ENCODE data around the gene GLB1L3. TPM values are rescaled to one million over a fixed set of nuclear protein-coding genes. Genes with fewer than 3 reads are reported as not detected.
A peak's percentile ranks its signal among the peaks of the same experiment; 100 is the strongest.

Gene GLB1L3
- total and polyA plus RNA-seq, 3 donors from 2014 or later: 13.2 to 21.3 (median 15.6) TPM

DNA sequence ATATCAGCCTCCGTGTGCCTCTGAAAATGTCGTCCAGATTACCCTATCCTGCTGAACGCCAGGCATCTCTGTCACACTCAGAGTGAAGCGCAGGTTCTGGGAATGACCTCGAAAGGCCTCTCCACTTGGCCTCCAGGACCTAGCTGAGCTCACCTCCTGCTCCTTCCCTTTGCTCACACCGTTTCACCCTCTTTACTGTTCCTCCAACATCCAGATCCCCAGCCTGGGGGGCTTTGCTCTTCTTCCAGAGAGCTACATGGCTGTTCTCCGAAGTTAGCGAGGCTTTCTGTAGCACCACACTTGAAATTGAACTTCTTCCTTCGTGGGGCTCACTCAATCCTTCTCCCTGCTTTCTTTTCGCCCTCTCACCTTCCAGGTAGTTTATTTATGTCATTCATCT, 83.5 kb downstream of the GLB1L3 start:
- intact Hi-C loops (cut with DNase I; ENCODE audit: low total_unique reads): no loop called here
- WGBS, 2 donors: 88 to 91% methylated on average over 10 of the region's 10 CpGs
- DNase-seq: no peak
- Histone ChIP-seq H3K27ac (no peak overlapping the region), H3K4me1 (no peaks in the 10 kb centered on the region), H3K36me3 (ENCODE audit: low read depth, missing control alignments) (no peaks in the 10 kb centered on the region), H3K4me3 (no peak overlapping the region), H3K27me3 (no peaks in the 10 kb centered on the region), H3K9me3 (no peaks in the 10 kb centered on the region)
- TF ChIP-seq, protein P1, sequence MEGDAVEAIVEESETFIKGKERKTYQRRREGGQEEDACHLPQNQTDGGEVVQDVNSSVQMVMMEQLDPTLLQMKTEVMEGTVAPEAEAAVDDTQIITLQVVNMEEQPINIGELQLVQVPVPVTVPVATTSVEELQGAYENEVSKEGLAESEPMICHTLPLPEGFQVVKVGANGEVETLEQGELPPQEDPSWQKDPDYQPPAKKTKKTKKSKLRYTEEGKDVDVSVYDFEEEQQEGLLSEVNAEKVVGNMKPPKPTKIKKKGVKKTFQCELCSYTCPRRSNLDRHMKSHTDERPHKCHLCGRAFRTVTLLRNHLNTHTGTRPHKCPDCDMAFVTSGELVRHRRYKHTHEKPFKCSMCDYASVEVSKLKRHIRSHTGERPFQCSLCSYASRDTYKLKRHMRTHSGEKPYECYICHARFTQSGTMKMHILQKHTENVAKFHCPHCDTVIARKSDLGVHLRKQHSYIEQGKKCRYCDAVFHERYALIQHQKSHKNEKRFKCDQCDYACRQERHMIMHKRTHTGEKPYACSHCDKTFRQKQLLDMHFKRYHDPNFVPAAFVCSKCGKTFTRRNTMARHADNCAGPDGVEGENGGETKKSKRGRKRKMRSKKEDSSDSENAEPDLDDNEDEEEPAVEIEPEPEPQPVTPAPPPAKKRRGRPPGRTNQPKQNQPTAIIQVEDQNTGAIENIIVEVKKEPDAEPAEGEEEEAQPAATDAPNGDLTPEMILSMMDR (IDR thresholded peaks at IDR 0.05): no peak
- TF ChIP-seq POLR2A (IDR thresholded peaks at IDR 0.05): no peak

DNA sequence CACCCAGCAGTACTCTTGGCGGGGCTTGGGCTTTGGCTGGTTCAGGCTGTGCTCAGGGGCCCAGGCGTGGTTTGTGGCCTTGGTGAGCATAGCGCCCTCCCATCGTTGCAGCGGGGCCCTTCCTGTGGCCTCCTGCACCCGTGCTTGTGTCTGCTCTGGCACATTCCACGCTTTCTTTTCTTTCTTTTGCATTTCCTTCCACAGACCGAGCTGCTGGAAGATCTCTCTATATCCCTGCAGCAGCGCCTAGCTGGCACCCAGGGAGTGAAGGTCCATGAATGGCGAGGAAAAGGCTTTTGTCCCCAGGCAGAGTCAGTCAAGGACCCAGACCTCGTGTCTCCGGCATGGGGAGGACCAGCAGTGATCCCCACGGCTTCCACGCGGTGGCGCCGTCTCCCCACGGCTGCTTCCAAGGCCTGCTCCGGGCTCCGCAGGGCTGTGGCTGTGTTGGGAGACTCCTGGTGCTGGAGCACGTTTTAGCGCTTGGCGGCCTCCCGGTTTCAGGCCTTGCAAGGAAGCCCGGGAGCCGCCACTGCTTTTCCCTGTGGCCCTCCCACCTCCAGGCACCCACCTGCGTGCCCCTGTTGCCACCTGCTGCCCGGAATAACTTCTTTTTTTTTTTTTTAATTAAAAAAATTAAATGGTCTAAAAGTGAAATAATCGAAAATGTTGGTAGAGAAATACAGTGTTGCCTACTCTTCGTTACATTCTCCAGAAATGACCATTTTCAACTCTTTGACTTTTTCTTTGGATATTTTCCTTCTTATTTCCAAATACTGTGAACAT, 84.1 kb downstream of the GLB1L3 start:
- intact Hi-C loops (cut with DNase I; ENCODE audit: low total_unique reads): no loop called here
- DNase-seq: peak; percentile 90
- no peaks in the 10 kb centered on the region for H3K9me3 ChIP-seq

GRCh38 chr11:134361661-134362060, 85.5 kb downstream of the GLB1L3 start:
- H3K4me1 ChIP-seq: no peaks in the 10 kb centered on the region
- H3K27me3 ChIP-seq: no peaks in the 10 kb centered on the region
- TF ChIP-seq POLR2A (IDR thresholded peaks at IDR 0.05): no peak
- intact Hi-C loops (cut with DNase I; ENCODE audit: low total_unique reads): no loop called here
- H3K27ac ChIP-seq: no peak overlapping the region
- no peak for DNase-seq
- 67 to 75% methylated on average over 26 of the region's 26 CpGs for WGBS, 2 donors
- H3K36me3 ChIP-seq (ENCODE audit: low read depth, missing control alignments): no peaks in the 10 kb centered on the region
- peak overlapping the region in 1 of 2 donors; percentile 26 for H3K4me3 ChIP-seq
- H3K9me3 ChIP-seq: no peaks in the 10 kb centered on the region

More for the DNA sequence above, 84.1 kb downstream of the GLB1L3 start:
- Histone ChIP-seq H3K4me1 (no peaks in the 10 kb centered on the region), H3K27me3 (no peaks in the 10 kb centered on the region), H3K27ac (no peak overlapping the region), H3K36me3 (ENCODE audit: low read depth, missing control alignments) (no peaks in the 10 kb centered on the region), H3K4me3 (no peak overlapping the region)
- 22 to 35% methylated on average over 30 of the region's 30 CpGs for WGBS, 2 donors
- TF ChIP-seq, protein P1 (IDR thresholded peaks at IDR 0.05): peak; percentile 65 to 83 (median 76)
- TF ChIP-seq POLR2A (IDR thresholded peaks at IDR 0.05): no peak

GRCh38 chr11:134362192-134362901, 86.2 kb downstream of the GLB1L3 start:
- intact Hi-C loops (cut with DNase I; ENCODE audit: low total_unique reads): no loop called here
- DNase-seq: no peak
- H3K27me3 ChIP-seq: no peaks in the 10 kb centered on the region
- no peaks in the 10 kb centered on the region for H3K9me3 ChIP-seq
- whole genome bisulfite sequencing, 2 donors: 65 to 74% methylated on average over 17 to 32 of the region's 32 CpGs
- TF ChIP-seq POLR2A (IDR thresholded peaks at IDR 0.05): no peak
- TF ChIP-seq, protein P1 (IDR thresholded peaks at IDR 0.05): no peak
- H3K4me3 ChIP-seq: peak overlapping the region in 1 of 2 donors; percentile 26
- H3K4me1 ChIP-seq: no peaks in the 10 kb centered on the region
- no peaks in the 10 kb centered on the region for H3K36me3 ChIP-seq (ENCODE audit: low read depth, missing control alignments)
- no peak overlapping the region for H3K27ac ChIP-seq

DNA sequence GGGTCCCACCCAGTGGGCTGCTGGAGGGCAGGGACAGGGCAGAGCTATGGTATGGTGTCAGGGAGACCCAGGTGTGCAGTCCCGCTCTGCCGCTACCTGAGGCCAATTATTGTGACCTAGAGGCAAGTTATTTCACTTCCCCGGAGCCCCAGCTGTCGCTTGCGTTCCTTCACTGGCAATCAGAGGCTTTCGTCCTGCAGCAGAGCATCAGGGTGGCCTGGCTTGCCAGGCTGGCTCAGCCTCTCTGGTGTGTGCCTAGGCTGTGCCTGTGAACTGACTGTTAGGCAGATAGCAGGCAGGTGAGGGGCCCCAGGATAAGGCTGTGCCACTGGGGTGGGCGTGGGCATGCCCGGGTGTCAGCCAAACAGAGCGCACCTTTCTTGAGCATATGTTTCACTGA, 87.0 kb downstream of the GLB1L3 start:
- H3K4me1 ChIP-seq: no peaks in the 10 kb centered on the region
- DNase-seq: no peak
- H3K27ac ChIP-seq: no peak overlapping the region
- H3K27me3 ChIP-seq: no peaks in the 10 kb centered on the region
- 90 to 97% methylated on average over 7 to 9 of the region's 9 CpGs for WGBS, 2 donors
- H3K36me3 ChIP-seq (ENCODE audit: low read depth, missing control alignments): no peaks in the 10 kb centered on the region
- intact Hi-C loops (cut with DNase I; ENCODE audit: low total_unique reads): no loop called here
- H3K9me3 ChIP-seq: no peaks in the 10 kb centered on the region
- TF ChIP-seq, protein P1 (IDR thresholded peaks at IDR 0.05): no peak
- no peak for TF ChIP-seq POLR2A (IDR thresholded peaks at IDR 0.05)
- no peak overlapping the region for H3K4me3 ChIP-seq
